ENCODE results near the gene FBXL12.

FBXL12 gene

DNA sequence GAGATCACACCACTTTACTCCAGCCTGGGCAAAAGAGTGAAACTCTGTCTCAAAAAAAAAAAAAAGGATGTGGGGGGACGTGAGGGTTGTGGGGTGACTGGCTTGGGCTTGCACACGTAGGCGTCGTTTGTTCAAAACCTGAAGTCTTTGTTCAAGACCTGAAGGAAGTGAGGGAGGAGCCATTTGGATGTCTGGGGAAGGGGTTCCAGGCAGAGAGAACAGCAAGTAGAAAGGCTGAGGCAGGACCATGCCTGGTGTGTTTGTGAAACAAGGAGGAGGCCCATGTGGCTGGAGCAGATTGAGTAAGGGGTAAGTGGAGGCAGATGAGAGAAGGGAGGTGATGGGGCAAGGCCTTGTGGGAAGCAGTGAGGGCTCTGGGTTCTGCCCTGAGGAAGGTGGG, 44.1 kb upstream of the FBXL12 start:
- Histone ChIP-seq H3K4me1 (ENCODE audit: control insufficient read depth, insufficient read depth, low read length) (no peaks in the 10 kb centered on the region), H3K36me3 (ENCODE audit: control insufficient read depth in 2 of 2, insufficient read depth in 1 of 2, low read length in 2 of 2) (no peaks in the 10 kb centered on the region), H3K9me3 (ENCODE audit: control insufficient read depth, insufficient read depth, low read depth, low read length) (no peaks in the 10 kb centered on the region), H3K27ac (ENCODE audit: extremely low read depth, low read depth, low read length) (no peak overlapping the region), H3K4me3 (ENCODE audit: low read depth, low read length) (no peak overlapping the region)
- CTCF ChIA-PET, result no interaction called here
- TF ChIP-seq ZNF274 (IDR thresholded peaks at IDR 0.05; ENCODE audit: low read length) (no peak), ZNF274 (tag by site-specific recombination; IDR thresholded peaks at IDR 0.05; ENCODE audit: borderline replicate concordance) (no peak), HOXD13 (CRISPR knock-in tag; IDR thresholded peaks at IDR 0.05; ENCODE audit: borderline replicate concordance) (no peak)
- TF ChIP-seq, protein P1, sequence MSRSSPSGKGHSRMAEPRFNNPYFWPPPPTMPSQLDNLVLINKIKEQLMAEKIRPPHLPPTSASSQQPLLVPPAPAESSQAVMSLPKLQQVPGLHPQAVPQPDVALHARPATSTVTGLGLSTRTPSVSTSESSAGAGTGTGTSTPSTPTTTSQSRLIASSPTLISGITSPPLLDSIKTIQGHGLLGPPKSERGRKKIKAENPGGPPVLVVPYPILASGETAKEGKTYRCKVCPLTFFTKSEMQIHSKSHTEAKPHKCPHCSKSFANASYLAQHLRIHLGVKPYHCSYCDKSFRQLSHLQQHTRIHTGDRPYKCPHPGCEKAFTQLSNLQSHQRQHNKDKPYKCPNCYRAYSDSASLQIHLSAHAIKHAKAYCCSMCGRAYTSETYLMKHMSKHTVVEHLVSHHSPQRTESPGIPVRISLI (tag by site-specific recombination; IDR thresholded peaks at IDR 0.05), result no peak
- POLR2A ChIA-PET, result interaction anchor here (0.9 kb wide), 1 partner anchor 13 kb away, joined by 3 read pairs; no protein-coding TSS in a partner anchor

DNA sequence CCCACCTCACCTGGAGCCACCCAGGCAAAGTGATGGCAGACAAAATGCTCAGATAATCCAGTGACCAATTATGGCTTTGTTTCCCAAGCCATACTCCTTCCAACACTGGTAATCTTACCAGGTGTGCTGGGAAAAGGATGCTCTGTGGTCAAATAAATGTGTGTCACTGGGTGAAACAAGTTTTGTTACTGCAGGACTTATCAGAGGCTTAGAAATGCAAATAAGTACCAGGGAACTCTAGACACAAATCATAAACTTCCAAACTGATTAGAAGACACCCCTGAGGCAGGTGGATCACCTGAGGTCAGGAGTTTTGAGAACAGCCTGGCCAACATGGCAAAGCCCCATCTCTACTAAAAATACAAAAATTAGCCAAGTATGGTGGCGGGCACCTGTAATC, 42.6 kb upstream of the FBXL12 start:
- POLR2A ChIA-PET, result no interaction called here
- TF ChIP-seq ZNF239 (tag by site-specific recombination; IDR thresholded peaks at IDR 0.05) (peak; percentile 84), ZNF561 (tag by site-specific recombination; IDR thresholded peaks at IDR 0.05; ENCODE audit: borderline replicate concordance) (no peak)
- H3K27ac ChIP-seq (ENCODE audit: extremely low read depth, low read depth, low read length), result no peak overlapping the region
- H3K4me3 ChIP-seq (ENCODE audit: low read depth, low read length), result no peak overlapping the region
- CTCF ChIA-PET, result no interaction called here
- H3K9me3 ChIP-seq (ENCODE audit: control insufficient read depth, insufficient read depth, low read depth, low read length), result no peaks in the 10 kb centered on the region
- H3K4me1 ChIP-seq (ENCODE audit: control insufficient read depth, insufficient read depth, low read length), result no peaks in the 10 kb centered on the region
- H3K36me3 ChIP-seq (ENCODE audit: control insufficient read depth in 2 of 2, insufficient read depth in 1 of 2, low read length in 2 of 2), result peaks cover 0 to 4% of the 10 kb centered on the region in 2 experiments; a peak in 1 of 3 replicates

DNA sequence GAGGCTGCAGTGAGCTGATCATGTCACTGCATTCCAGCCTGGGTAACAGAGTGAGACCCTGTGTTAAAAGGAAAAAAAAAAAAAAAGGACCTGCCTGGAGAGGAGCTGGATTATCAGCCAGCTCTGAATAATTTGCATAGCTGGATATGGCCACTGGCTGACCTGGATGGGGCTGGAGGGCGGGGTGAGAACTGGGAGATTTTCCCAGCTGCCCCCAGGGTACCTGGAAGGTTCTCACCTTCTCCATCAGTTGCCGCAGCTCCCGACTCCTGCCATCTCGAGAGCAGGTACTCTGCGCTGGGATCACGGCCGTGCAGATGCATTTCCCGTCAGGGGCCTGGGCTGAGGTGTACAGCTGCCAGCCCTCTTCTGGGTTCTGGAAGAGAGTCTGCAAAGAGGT, 41.5 kb upstream of the FBXL12 start:
- CTCF ChIA-PET, result interaction anchor here (0.6 to 0.7 kb wide), 2 partner anchors 21 to 72 kb away, joined by 3 read pairs; no protein-coding TSS in a partner anchor
- TF ChIP-seq, protein P2, sequence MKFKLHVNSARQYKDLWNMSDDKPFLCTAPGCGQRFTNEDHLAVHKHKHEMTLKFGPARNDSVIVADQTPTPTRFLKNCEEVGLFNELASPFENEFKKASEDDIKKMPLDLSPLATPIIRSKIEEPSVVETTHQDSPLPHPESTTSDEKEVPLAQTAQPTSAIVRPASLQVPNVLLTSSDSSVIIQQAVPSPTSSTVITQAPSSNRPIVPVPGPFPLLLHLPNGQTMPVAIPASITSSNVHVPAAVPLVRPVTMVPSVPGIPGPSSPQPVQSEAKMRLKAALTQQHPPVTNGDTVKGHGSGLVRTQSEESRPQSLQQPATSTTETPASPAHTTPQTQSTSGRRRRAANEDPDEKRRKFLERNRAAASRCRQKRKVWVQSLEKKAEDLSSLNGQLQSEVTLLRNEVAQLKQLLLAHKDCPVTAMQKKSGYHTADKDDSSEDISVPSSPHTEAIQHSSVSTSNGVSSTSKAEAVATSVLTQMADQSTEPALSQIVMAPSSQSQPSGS (tag by site-specific recombination; IDR thresholded peaks at IDR 0.05; ENCODE audit: low read depth), result no peak
- TF ChIP-seq, protein P3, sequence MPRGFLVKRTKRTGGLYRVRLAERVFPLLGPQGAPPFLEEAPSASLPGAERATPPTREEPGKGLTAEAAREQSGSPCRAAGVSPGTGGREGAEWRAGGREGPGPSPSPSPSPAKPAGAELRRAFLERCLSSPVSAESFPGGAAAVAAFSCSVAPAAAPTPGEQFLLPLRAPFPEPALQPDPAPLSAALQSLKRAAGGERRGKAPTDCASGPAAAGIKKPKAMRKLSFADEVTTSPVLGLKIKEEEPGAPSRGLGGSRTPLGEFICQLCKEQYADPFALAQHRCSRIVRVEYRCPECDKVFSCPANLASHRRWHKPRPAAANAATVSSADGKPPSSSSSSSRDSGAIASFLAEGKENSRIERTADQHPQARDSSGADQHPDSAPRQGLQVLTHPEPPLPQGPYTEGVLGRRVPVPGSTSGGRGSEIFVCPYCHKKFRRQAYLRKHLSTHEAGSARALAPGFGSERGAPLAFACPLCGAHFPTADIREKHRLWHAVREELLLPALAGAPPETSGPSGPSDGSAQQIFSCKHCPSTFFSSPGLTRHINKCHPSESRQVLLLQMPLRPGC (tag by site-specific recombination; IDR thresholded peaks at IDR 0.05), result no peak
- no peak for TF ChIP-seq ZNF510 (tag by site-specific recombination; IDR thresholded peaks at IDR 0.05; ENCODE audit: insufficient replicate concordance)
- no peak for TF ChIP-seq FEZF1 (tag by site-specific recombination; IDR thresholded peaks at IDR 0.05)
- TF ChIP-seq, protein P4, sequence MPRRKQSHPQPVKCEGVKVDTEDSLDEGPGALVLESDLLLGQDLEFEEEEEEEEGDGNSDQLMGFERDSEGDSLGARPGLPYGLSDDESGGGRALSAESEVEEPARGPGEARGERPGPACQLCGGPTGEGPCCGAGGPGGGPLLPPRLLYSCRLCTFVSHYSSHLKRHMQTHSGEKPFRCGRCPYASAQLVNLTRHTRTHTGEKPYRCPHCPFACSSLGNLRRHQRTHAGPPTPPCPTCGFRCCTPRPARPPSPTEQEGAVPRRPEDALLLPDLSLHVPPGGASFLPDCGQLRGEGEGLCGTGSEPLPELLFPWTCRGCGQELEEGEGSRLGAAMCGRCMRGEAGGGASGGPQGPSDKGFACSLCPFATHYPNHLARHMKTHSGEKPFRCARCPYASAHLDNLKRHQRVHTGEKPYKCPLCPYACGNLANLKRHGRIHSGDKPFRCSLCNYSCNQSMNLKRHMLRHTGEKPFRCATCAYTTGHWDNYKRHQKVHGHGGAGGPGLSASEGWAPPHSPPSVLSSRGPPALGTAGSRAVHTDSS (tag by site-specific recombination; IDR thresholded peaks at IDR 0.05), result no peak
- no peak for TF ChIP-seq GLI2 (tag by site-specific recombination; IDR thresholded peaks at IDR 0.05; ENCODE audit: borderline replicate concordance, low read depth)
- POLR2A ChIA-PET, result interaction anchor here (0.6 to 0.7 kb wide), 2 partner anchors 21 to 25 kb away, joined by 3 to 4 read pairs; partner anchors contain the start of gene PIN1
- Histone ChIP-seq H3K27ac (ENCODE audit: extremely low read depth, low read depth, low read length) (no peak overlapping the region), H3K9me3 (ENCODE audit: control insufficient read depth, insufficient read depth, low read depth, low read length) (no peaks in the 10 kb centered on the region), H3K36me3 (ENCODE audit: control insufficient read depth in 2 of 2, insufficient read depth in 1 of 2, low read length in 2 of 2) (peaks cover 0 to 4% of the 10 kb centered on the region in 2 experiments; a peak in 1 of 3 replicates), H3K4me3 (ENCODE audit: low read depth, low read length) (no peak overlapping the region), H3K4me1 (ENCODE audit: control insufficient read depth, insufficient read depth, low read length) (no peaks in the 10 kb centered on the region)
